HepG2 (cell line): Measurements from ENCODE around the gene MACROD2. TPM values are rescaled to one million over a fixed set of nuclear protein-coding genes. Genes with fewer than 3 reads are reported as not detected.

Experiments
- ATAC-seq: fragments of 200-7000 bp; cut with Tn5 transposase; 3 replicates; pipeline ENCODE4 v1.9.1; 2020; ENCODE audit warnings: mild to moderate bottlenecking, moderate library complexity
- BruUV-seq: library from RNA; stranded (reverse); fragments of 400-500 nt; replicated peaks from 2 replicates; lab custom pipeline; 2021; lab: Mats Ljungman, UMichigan
- CTCF ChIA-PET: fragments of 300-600 bp; formaldehyde crosslinking; extraction: SDS; loops from one replicate; lab custom pipeline; 2021; ENCODE audit warnings: low total read pairs, inconsistent platforms, low intra/inter-chr PET ratio; lab: Yijun Ruan, JAX
- POLR2A ChIA-PET: fragments of 350-600 bp; sonication (Branson Sonifier 250); formaldehyde crosslinking; loops from one replicate; lab custom pipeline; 2020; ENCODE audit warnings: antibody characterized with exemption, inconsistent platforms; lab: Yijun Ruan, JAX
- DNase-seq: peaks from one replicate; pipeline ENCODE4 v3.0.0-alpha.2; 2015; ENCODE audit warnings: low spot score
- FAIRE-seq: peaks from 3 replicates; lab custom pipeline; 2011; peaks lifted over from hg19 to GRCh38; lab: Jason Lieb, UNC
- H2AFZ ChIP-seq: one replicate; pipeline ENCODE4 v1.6.1; 2011; ENCODE audit warnings: low read length, inconsistent platforms
- H3K27ac ChIP-seq: fragments of 300-600 bp; 3 replicates; pipeline ENCODE4 v1.8.0; 2011; ENCODE audit warnings: mixed run types, mild to moderate bottlenecking, mixed read lengths, low read length, inconsistent platforms; ENCODE audit not compliant: insufficient read depth; ENCODE audit errors: extremely low read length
- H3K27me3 ChIP-seq, 2 experiments: fragments of 200-600 bp in 1 of 2; 2 replicates in 1 of 2; 3 replicates in 1 of 2; pipeline versions ENCODE4 v1.6.0 to v1.8.0; 2011; ENCODE audit warnings: low read length in 2 of 2, mild to moderate bottlenecking in 2 of 2, moderate library complexity in 2 of 2, inconsistent platforms in 1 of 2; ENCODE audit not compliant: insufficient read depth in 2 of 2, control insufficient read depth in 1 of 2
- H3K36me3 ChIP-seq, 2 experiments: fragments of 200-600 bp in 1 of 2; replicated peaks in 1 of 2; 2 replicates in 1 of 2; 3 replicates in 1 of 2; pipeline versions ENCODE4 v1.5.1 to v1.8.0; 2011; ENCODE audit warnings: low read length in 2 of 2, inconsistent platforms in 1 of 2; ENCODE audit not compliant: insufficient read depth in 2 of 2, control insufficient read depth in 1 of 2
- H3K4me1 ChIP-seq: 2 replicates; pipeline ENCODE4 v1.5.1; 2012; ENCODE audit warnings: low read length, inconsistent platforms; ENCODE audit not compliant: insufficient read depth
- H3K4me2 ChIP-seq: 2 replicates; pipeline ENCODE4 v1.6.0; 2011; ENCODE audit warnings: low read depth, low read length, inconsistent platforms
- H3K4me3 ChIP-seq, 3 experiments: fragments of 200-600 bp in 1 of 3; sonication (generic), shearing (Covaris generic) in 1 of 3; replicated peaks in 1 of 3; 2 replicates each; pipeline ENCODE4 v1.5.1; 2011 to 2016; ENCODE audit warnings: low read length in 3 of 3, inconsistent platforms in 2 of 3, low read depth in 2 of 3, mild to moderate bottlenecking in 2 of 3, control low read depth in 1 of 3, mixed read lengths in 1 of 3; ENCODE audit not compliant: insufficient read depth in 1 of 3
- H3K79me2 ChIP-seq: one replicate; pipeline ENCODE4 v1.6.1; 2011; ENCODE audit warnings: low read length, inconsistent platforms; ENCODE audit not compliant: insufficient read depth
- H3K9ac ChIP-seq: 2 replicates; pipeline ENCODE4 v1.6.0; 2011; ENCODE audit warnings: mild to moderate bottlenecking, low read depth, low read length, inconsistent platforms; ENCODE audit not compliant: insufficient read depth
- H3K9me3 ChIP-seq: 2 replicates; pipeline ENCODE4 v1.5.1; 2012; ENCODE audit warnings: mild to moderate bottlenecking, low read length
- H4K20me1 ChIP-seq: 2 replicates; pipeline ENCODE4 v1.6.0; 2011; ENCODE audit warnings: inconsistent platforms, mild to moderate bottlenecking, low read length, moderate library complexity; ENCODE audit not compliant: insufficient read depth
- PRDM15 ChIP-seq: sonication (generic); formaldehyde crosslinking; IDR thresholded peaks from 2 replicates; pipeline ENCODE4 v1.4.0; 2020; ENCODE audit warnings: missing genetic modification reagents
- ZBTB40 ChIP-seq, 2 experiments: fragments of 450-650 bp in 1 of 2; sonication (generic) in 1 of 2; formaldehyde crosslinking in 1 of 2; IDR thresholded peaks; 2 replicates each; pipeline versions ENCODE4 v1.6.1 to v1.8.0; 2016 to 2022; ENCODE audit warnings: antibody characterized with exemption in 1 of 2, mild to moderate bottlenecking in 1 of 2, missing genetic modification reagents in 1 of 2
- WGBS: methylation state at CpG from one replicate; pipeline ENCODE4 v1.1.6; 2017; ENCODE audit warnings: low lambda C conversion rate; 5-methylcytosine and 5-hydroxymethylcytosine counted together
- in situ Hi-C: cut with HindIII; loops from 2 replicates; pipeline ENCODE4 v1.10.0; 2017; ENCODE audit warnings: low pct_unique_long_range_greater_than_20kb; ENCODE audit not compliant: extremely low pct_ligation_motif_present
- intact Hi-C: fragments of 100-400 bp; cut with micrococcal nuclease; formaldehyde crosslinking; loops from one replicate; pipeline ENCODE4 v1.10.0; 2022; ENCODE audit not compliant: unreplicated experiment
- polyA plus RNA-seq, 8 experiments: library from polyadenylated mRNA; depleted of rRNA in 3 of 8; stranded (reverse) in 7 of 8; unstranded in 1 of 8; fragments of >200 nt; fragmentation: Illumina TruSeq in 4 of 8; extraction: Trizol in 4 of 8; gene quantifications; 2 replicates each; pipeline versions ENCODE4 v1.2.1 to v1.2.3, GENCODE V29; 2011 to 2016; ENCODE audit warnings: low read depth in 4 of 8, missing spikeins in 1 of 8, mixed read lengths in 1 of 8; ENCODE audit not compliant: insufficient read depth in 1 of 8
- total RNA-seq, 5 experiments: library from RNA; depleted of rRNA; stranded (reverse); fragments of >200 nt; fragmentation: Illumina TruSeq; extraction: Trizol; gene quantifications; 2 replicates each; pipeline ENCODE4 v1.2.3, GENCODE V29; 2016; ENCODE audit warnings: low read depth in 1 of 5

MACROD2 gene
- total and polyA plus RNA-seq, 2 of the 13 experiments (the other 11 are each of a cell fraction or from before 2014, with no cell fraction given), result 0.13 to 0.51 TPM

GRCh38 chr20:15131176-15131575 lies 1135.9 kb downstream of the MACROD2 start:
- ChIA-PET CTCF (no interaction called here), POLR2A (no interaction called here)
- Histone ChIP-seq H3K4me2 (no peak overlapping the region), H3K9ac (no peak overlapping the region), H3K9me3 (no peaks in the 10 kb centered on the region), H3K27me3 (no peaks in the 10 kb centered on the region), H4K20me1 (no peaks in the 10 kb centered on the region), H2AFZ (no peak overlapping the region), H3K4me1 (no peaks in the 10 kb centered on the region), H3K79me2 (no peaks in the 10 kb centered on the region), H3K4me3 (no peak overlapping the region), H3K27ac (no peak overlapping the region), H3K36me3 (no peaks in the 10 kb centered on the region)
- 3% methylated on average over 2 of the region's 2 CpGs for whole genome bisulfite sequencing
- DNase-seq, result no peak
- intact Hi-C loops, result no loop called here
- no peak for FAIRE-seq
- TF ChIP-seq ZBTB40 (IDR thresholded peaks at IDR 0.05), result peak; percentile 94
- no peak for TF ChIP-seq ZBTB40 (CRISPR knock-in tag; IDR thresholded peaks at IDR 0.05)
- no peak for TF ChIP-seq PRDM15 (CRISPR knock-in tag)
- no peak for ATAC-seq
- no TSS peak for BruUV-seq
- in situ Hi-C loops, result no loop called here
